OCI-LY1 (cell line): ENCODE data around the gene CDH4.

Source experiments
- EZH2 ChIP-seq: fragments of 200-600 bp; sonication (generic), shearing (Covaris generic); IDR thresholded peaks from 2 replicates; pipeline ENCODE4 v1.8.0; 2017; ENCODE audit warnings: borderline replicate concordance, mixed run types, mild to moderate bottlenecking, antibody characterized with exemption, low read length, moderate library complexity, mixed read lengths
- TF ChIP-seq, protein P1 (sequence below): fragments of 200-600 bp; sonication (generic), shearing (Covaris generic); IDR thresholded peaks from 2 replicates; pipeline ENCODE4 v1.5.1; 2017; ENCODE audit warnings: mild to moderate bottlenecking, antibody characterized with exemption, low read length, moderate library complexity, mixed read lengths

DNA sequence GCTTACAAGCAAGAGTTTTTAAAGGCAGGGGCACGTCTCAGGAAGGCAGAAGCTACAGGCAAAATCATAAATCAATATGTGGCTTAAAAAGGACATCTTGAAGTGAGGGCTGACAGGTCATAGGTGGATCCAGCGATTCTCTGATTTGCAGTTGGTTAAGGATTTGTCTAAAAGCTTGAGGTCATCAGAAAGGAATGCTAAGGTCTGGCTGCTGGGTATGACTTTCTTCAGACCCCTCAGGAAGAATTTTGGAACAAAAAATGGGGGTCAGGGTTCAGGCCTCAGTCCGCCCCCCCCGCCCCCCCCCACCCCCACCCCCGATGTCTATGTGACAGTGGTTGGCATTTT lies 261.9 kb downstream of the CDH4 start:
- TF ChIP-seq, protein P1, sequence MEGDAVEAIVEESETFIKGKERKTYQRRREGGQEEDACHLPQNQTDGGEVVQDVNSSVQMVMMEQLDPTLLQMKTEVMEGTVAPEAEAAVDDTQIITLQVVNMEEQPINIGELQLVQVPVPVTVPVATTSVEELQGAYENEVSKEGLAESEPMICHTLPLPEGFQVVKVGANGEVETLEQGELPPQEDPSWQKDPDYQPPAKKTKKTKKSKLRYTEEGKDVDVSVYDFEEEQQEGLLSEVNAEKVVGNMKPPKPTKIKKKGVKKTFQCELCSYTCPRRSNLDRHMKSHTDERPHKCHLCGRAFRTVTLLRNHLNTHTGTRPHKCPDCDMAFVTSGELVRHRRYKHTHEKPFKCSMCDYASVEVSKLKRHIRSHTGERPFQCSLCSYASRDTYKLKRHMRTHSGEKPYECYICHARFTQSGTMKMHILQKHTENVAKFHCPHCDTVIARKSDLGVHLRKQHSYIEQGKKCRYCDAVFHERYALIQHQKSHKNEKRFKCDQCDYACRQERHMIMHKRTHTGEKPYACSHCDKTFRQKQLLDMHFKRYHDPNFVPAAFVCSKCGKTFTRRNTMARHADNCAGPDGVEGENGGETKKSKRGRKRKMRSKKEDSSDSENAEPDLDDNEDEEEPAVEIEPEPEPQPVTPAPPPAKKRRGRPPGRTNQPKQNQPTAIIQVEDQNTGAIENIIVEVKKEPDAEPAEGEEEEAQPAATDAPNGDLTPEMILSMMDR: no peak
- no peak for TF ChIP-seq EZH2
